Skeletal muscle tissue (tissue), 4 donors: ENCODE results near the gene NCS1. TPM values are rescaled to one million over a fixed set of nuclear protein-coding genes. Genes with fewer than 3 reads are reported as not detected.

Experiments used
- H3K27ac ChIP-seq: one replicate; pipeline ENCODE4 v1.7.0; 2013; ENCODE audit warnings: mild to moderate bottlenecking, low read depth, low read length, inconsistent platforms
- H3K27me3 ChIP-seq, 3 donors: one replicate each; pipeline ENCODE4 v1.7.0; 2013; ENCODE audit warnings: low read length in 3 of 3; ENCODE audit not compliant: control insufficient read depth in 3 of 3, insufficient read depth in 3 of 3
- H3K36me3 ChIP-seq, 3 donors: one replicate each; pipeline ENCODE4 v1.7.0; 2013; ENCODE audit warnings: low read length in 3 of 3; ENCODE audit not compliant: control insufficient read depth in 3 of 3, insufficient read depth in 3 of 3
- H3K4me1 ChIP-seq, 3 donors: one replicate each; pipeline ENCODE4 v1.7.0; 2013; ENCODE audit warnings: low read length in 3 of 3, mild to moderate bottlenecking in 3 of 3; ENCODE audit not compliant: control insufficient read depth in 3 of 3, insufficient read depth in 3 of 3
- H3K4me3 ChIP-seq, 3 donors: one replicate each; pipeline ENCODE4 v1.7.0; 2013; ENCODE audit warnings: low read length in 3 of 3
- H3K9ac ChIP-seq, 3 donors: one replicate each; pipeline ENCODE4 v1.7.0; 2013; ENCODE audit warnings: low read length in 3 of 3, mild to moderate bottlenecking in 3 of 3, moderate library complexity in 2 of 3, low read depth in 1 of 3
- H3K9me3 ChIP-seq, 3 donors: one replicate each; pipeline ENCODE4 v1.7.0; 2013; ENCODE audit warnings: low read length in 3 of 3; ENCODE audit not compliant: control insufficient read depth in 3 of 3
- total RNA-seq: library from RNA; depleted of rRNA; stranded (reverse); fragments of >200 nt; gene quantifications from one replicate; pipeline ENCODE4 v1.2.3, GENCODE V29; 2014
- donor health status: Osteomylitis.

Gene NCS1
- total RNA-seq, 1 donor from 2014 or later: 19.3 TPM

GRCh38 chr9:130264414-130265350, 92.5 kb downstream of the NCS1 start:
- no peaks in the 10 kb centered on the region for H3K9me3 ChIP-seq
- H3K4me1 ChIP-seq: peaks cover 8 to 25% (median 21%) of the 10 kb centered on the region in 3 donors
- H3K27me3 ChIP-seq: peaks cover 44 to 73% (median 55%) of the 10 kb centered on the region in 3 donors
- no peaks in the 10 kb centered on the region for H3K36me3 ChIP-seq
- peak overlapping the region in 1 of 3 donors; percentile 6 for H3K9ac ChIP-seq
- peak overlapping the region; percentile 51 for H3K27ac ChIP-seq
- H3K4me3 ChIP-seq: no peak overlapping the region

- H3K27ac ChIP-seq: peak within 1 kb of the TSS; percentile 51
- H3K4me1 ChIP-seq: peaks cover 8 to 25% (median 21%) of the 10 kb centered on the region in 3 donors
- H3K36me3 ChIP-seq: no peaks in the 10 kb centered on the region
- H3K27me3 ChIP-seq: peaks cover 44 to 72% (median 57%) of the 10 kb centered on the region in 3 donors
- no peaks in the 10 kb centered on the region for H3K9me3 ChIP-seq
- peak within 1 kb of the TSS; percentile 32 to 71 (median 66) for H3K9ac ChIP-seq
- H3K4me3 ChIP-seq: peak within 1 kb of the TSS; percentile 49 to 67 (median 58)
Observed at GRCh38 chr9:130265431-130266235, 93.4 kb downstream of the NCS1 start, which contains the start of gene HMCN2. HMCN2 (plus strand) TSS chr9:130265760; CDS start chr9:130265879, 119 bp downstream.

DNA sequence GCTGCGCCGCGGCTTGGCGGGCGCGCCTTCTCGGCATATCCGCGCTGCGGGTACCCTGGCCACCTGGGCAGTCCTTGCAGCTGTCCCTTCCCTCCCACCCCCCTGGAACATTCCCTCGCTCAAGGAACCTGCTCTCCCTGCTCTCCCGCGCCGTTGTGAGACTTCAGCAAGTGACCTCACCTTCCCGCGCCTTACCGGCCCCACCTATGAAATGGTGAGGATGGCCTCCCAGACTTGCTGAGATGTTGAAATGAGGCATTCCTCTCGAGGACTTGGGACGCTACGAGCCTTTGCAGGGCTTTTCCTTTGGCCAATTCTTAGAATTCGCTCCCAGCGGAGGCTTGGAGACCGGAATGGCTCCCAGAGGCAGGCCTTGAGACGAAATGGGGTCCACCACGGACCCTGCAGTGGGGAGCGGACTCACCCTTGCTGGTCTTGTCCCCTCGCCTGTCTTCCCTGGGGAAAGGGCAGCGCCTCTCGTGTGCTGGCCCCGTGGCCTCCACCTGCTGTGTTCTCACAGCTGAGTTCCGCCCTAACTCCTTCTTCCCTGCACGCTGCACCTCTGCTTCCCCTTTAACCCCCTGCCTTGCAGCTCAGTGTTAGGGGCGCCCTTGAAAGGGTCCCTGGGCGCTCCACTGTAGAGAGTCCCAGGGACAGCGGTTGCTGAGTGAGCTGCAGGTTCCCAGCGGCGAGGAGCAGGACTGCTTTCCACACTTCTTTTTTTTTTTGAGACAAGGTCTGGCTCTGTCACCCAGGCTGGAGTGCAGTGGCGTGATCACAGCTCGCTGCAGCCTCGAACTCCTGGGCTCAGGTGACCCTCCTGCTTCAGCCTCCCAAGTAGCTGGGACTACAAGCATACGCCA, 94.3 kb downstream of the NCS1 start:
- H3K27ac ChIP-seq: peak overlapping the region; percentile 51

GRCh38 chr9:130267930-130268329, 95.7 kb downstream of the NCS1 start:
- Histone ChIP-seq H3K4me1 (peaks cover 11 to 26% (median 25%) of the 10 kb centered on the region in 3 donors), H3K27ac (peak overlapping the region; percentile 75), H3K36me3 (no peaks in the 10 kb centered on the region), H3K9me3 (no peaks in the 10 kb centered on the region), H3K4me3 (peak overlapping the region; percentile 19 to 61 (median 51)), H3K9ac (peak overlapping the region in 2 of 3 donors; percentile 50 to 68), H3K27me3 (peaks cover 44 to 72% (median 57%) of the 10 kb centered on the region in 3 donors)

More for the DNA sequence above, 94.3 kb downstream of the NCS1 start:
- H3K9me3 ChIP-seq: no peaks in the 10 kb centered on the region
- H3K4me3 ChIP-seq: peak overlapping the region; percentile 49 to 67 (median 58)
- H3K36me3 ChIP-seq: no peaks in the 10 kb centered on the region
- peaks cover 45 to 73% (median 61%) of the 10 kb centered on the region in 3 donors for H3K27me3 ChIP-seq
- H3K9ac ChIP-seq: peak overlapping the region; percentile 32 to 71 (median 66)
- peaks cover 11 to 25% (median 23%) of the 10 kb centered on the region in 3 donors for H3K4me1 ChIP-seq

GRCh38 chr9:130268521-130269211, 96.5 kb downstream of the NCS1 start:
- Histone ChIP-seq H3K27me3 (peaks cover 40 to 65% (median 49%) of the 10 kb centered on the region in 3 donors), H3K36me3 (no peaks in the 10 kb centered on the region), H3K9me3 (no peaks in the 10 kb centered on the region), H3K4me1 (peaks cover 11 to 25% (median 20%) of the 10 kb centered on the region in 3 donors), H3K9ac (peak overlapping the region in 2 of 3 donors; percentile 14 to 68), H3K4me3 (peak overlapping the region; percentile 19 to 61 (median 51)), H3K27ac (peak overlapping the region; percentile 75)

DNA sequence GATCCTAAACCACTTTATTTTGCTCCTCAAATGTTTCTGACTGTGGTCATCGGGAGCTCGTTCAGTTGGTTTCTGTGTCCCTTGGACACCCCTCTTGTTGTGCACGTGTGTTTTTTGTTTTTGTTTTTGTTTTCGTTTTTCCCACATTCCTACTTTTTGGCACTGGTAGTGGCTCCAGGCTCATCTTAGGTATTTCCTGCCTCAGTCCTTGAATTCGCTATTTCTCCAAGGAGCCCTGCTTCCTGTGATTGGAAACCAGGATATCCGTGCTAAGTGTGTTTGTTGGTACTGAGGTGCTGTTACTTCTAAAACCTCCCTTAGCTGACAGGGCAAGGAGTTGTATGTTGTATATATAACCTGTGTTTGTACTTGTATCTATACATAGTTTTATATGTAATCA, 99.3 kb downstream of the NCS1 start:
- H3K9ac ChIP-seq: no peak overlapping the region
- H3K4me3 ChIP-seq: no peak overlapping the region
- peaks cover 3 to 19% (median 14%) of the 10 kb centered on the region in 3 donors for H3K4me1 ChIP-seq
- no peaks in the 10 kb centered on the region for H3K36me3 ChIP-seq
- peak overlapping the region; percentile 43 for H3K27ac ChIP-seq
- no peaks in the 10 kb centered on the region for H3K9me3 ChIP-seq
- peaks cover 26 to 55% (median 34%) of the 10 kb centered on the region in 3 donors for H3K27me3 ChIP-seq

DNA sequence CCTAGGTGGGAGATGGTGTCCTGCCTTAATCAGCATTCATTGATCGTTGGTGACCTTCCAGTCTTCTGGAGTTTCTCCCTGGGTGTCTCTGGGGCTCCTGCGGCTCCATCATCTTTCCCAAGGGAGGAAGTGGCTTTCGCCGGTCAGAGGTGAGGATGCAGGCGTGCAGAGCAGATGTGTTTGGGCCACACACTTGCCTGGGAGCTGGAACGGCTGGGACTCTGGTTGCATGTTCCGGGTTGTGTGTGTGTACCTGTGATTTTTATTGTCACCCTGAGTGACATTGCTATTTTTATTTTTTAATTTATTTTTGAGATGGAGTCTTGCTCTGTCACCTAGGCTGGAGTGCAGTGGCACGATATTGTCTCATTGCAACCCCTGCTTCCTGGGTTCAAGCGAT, 103.0 kb downstream of the NCS1 start:
- Histone ChIP-seq H3K27ac (no peak overlapping the region), H3K27me3 (peaks cover 17 to 42% (median 19%) of the 10 kb centered on the region in 3 donors)

DNA sequence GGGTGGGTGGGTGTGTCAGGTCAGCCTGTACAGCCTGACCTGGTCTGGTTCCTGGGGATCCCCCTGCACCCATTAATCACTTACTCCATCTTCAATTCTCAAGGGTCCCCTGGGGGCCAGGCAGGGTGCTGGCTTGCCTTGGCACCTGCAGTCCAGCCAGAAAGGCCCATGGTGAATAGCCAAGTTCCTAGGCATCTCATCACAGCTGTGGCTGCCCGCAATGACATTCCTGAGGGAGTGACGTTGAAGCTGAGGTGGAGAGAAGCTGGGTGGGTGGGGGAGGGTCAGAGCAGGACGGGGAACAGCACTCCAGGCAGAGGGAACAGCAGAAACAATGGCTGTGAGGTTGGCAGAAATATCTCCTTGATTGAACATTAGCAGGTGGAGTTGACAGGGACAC, 103.9 kb downstream of the NCS1 start:
- H3K9me3 ChIP-seq: no peaks in the 10 kb centered on the region
- no peak overlapping the region for H3K4me3 ChIP-seq
- H3K36me3 ChIP-seq: no peaks in the 10 kb centered on the region
- no peak overlapping the region for H3K9ac ChIP-seq
- H3K27ac ChIP-seq: peak overlapping the region; percentile 18
- peaks cover 16 to 35% (median 19%) of the 10 kb centered on the region in 3 donors for H3K27me3 ChIP-seq
- peaks cover 0 to 8% (median 3%) of the 10 kb centered on the region in 3 donors for H3K4me1 ChIP-seq

More for the DNA sequence above, 103.0 kb downstream of the NCS1 start:
- no peak overlapping the region for H3K9ac ChIP-seq
- H3K4me3 ChIP-seq: no peak overlapping the region
- H3K4me1 ChIP-seq: peaks cover 0 to 8% (median 3%) of the 10 kb centered on the region in 3 donors
- no peaks in the 10 kb centered on the region for H3K36me3 ChIP-seq
- no peaks in the 10 kb centered on the region for H3K9me3 ChIP-seq
